ENCODE data around the gene SLC1A7. TPM values are rescaled to one million over a fixed set of nuclear protein-coding genes. Genes with fewer than 3 reads are reported as not detected.

The SLC1A7 gene
- total and polyA plus RNA-seq, 2 of the 13 experiments (the other 11 are each of a cell fraction or from before 2014, with no cell fraction given), result 0.04 to 2.0 TPM

- TF ChIP-seq ZXDC (CRISPR knock-in tag; IDR thresholded peaks at IDR 0.05), result no peak
- TF ChIP-seq ARNTL (CRISPR knock-in tag; IDR thresholded peaks at IDR 0.05), result peak; percentile 100
- no peak; the same call in none of the 2 replicates for TF ChIP-seq ETV5 (CRISPR knock-in tag; IDR thresholded peaks at IDR 0.05; ENCODE audit: borderline replicate concordance)
- TF ChIP-seq SIN3A (IDR thresholded peaks at IDR 0.05; ENCODE audit: borderline replicate concordance, low read depth, low read length), result 0 out of 2 replicates have a peak, but pooled peaks have one; percentile 60
- no peak for TF ChIP-seq MTF1 (CRISPR knock-in tag; IDR thresholded peaks at IDR 0.05)
- no peak for TF ChIP-seq ZNF83 (CRISPR knock-in tag; IDR thresholded peaks at IDR 0.05; ENCODE audit: borderline replicate concordance)
- TF ChIP-seq KLF13 (CRISPR knock-in tag; IDR thresholded peaks at IDR 0.05), result no peak
- no peak for TF ChIP-seq CC2D1A (CRISPR knock-in tag; IDR thresholded peaks at IDR 0.05)
- no peak for TF ChIP-seq SMARCE1 (IDR thresholded peaks at IDR 0.05; ENCODE audit: borderline replicate concordance)
- TF ChIP-seq ERF (CRISPR knock-in tag; IDR thresholded peaks at IDR 0.05), result peak; percentile 75; the same call in 1 of the 2 replicates
- 0 out of 2 replicates have a peak, but pooled peaks have one; percentile 61 for TF ChIP-seq ZNF264 (CRISPR knock-in tag; IDR thresholded peaks at IDR 0.05)
- 0 out of 2 replicates have a peak, but pooled peaks have one; percentile 63 for TF ChIP-seq ZNF724P (CRISPR knock-in tag; IDR thresholded peaks at IDR 0.05; ENCODE audit: borderline replicate concordance)
- TF ChIP-seq HOXD1 (CRISPR knock-in tag; IDR thresholded peaks at IDR 0.05), result peak; percentile 76; the same call in 1 of the 2 replicates
- peak; percentile 43; the same call in 1 of the 2 replicates for TF ChIP-seq ZNF563 (CRISPR knock-in tag; IDR thresholded peaks at IDR 0.05)
- no peak for TF ChIP-seq ZBED4 (CRISPR knock-in tag; IDR thresholded peaks at IDR 0.05; ENCODE audit: borderline replicate concordance)
- TF ChIP-seq ZNF350 (CRISPR knock-in tag; IDR thresholded peaks at IDR 0.05; ENCODE audit: borderline replicate concordance, low read depth), result peak; percentile 90
- no peak for TF ChIP-seq TAF15 (IDR thresholded peaks at IDR 0.05; ENCODE audit: low read depth, low read length, poor library complexity, severe bottlenecking)
- no peak for TF ChIP-seq ZFP37 (CRISPR knock-in tag; IDR thresholded peaks at IDR 0.05; ENCODE audit: borderline replicate concordance)
- peak; percentile 62; the same call in 1 of the 2 replicates for TF ChIP-seq MXD4 (CRISPR knock-in tag; IDR thresholded peaks at IDR 0.05)
- TF ChIP-seq XRCC5 (optimal IDR thresholded peaks at IDR 0.05; ENCODE audit: low read length), result no peak
- TF ChIP-seq ESRRA (CRISPR knock-in tag; IDR thresholded peaks at IDR 0.05; ENCODE audit: low read depth), result peak; percentile 42; the same call in 1 of the 2 replicates
Observed at GRCh38 chr1:53121319-53122172, 20.9 kb downstream of the SLC1A7 start (continued).

Measured in HepG2 (cell line).